K562 (cell line): Measurements from ENCODE around the gene HNMT. TPM values are rescaled to one million over a fixed set of nuclear protein-coding genes. Genes with fewer than 3 reads are reported as not detected.

Source experiments
- ADNP ChIP-seq: fragments of 200-800 bp; sonication (Bioruptor generic); IDR thresholded peaks from 2 replicates; pipeline ENCODE4 v1.6.1; 2016; ENCODE audit warnings: missing genetic modification characterization, missing compliant biosample characterization
- ATF1 ChIP-seq, 2 experiments: fragments of 450-650 bp in 1 of 2; IDR thresholded peaks; 2 replicates each; pipeline ENCODE4 v1.6.1; 2016; ENCODE audit warnings: missing compliant biosample characterization in 1 of 2, missing genetic modification characterization in 1 of 2
- BRF2 ChIP-seq: IDR thresholded peaks from 3 replicates; pipeline ENCODE4 v1.6.1; 2011; ENCODE audit warnings: borderline replicate concordance, mild to moderate bottlenecking; ENCODE audit not compliant: insufficient read length, insufficient read depth
- CEBPB ChIP-seq: fragments of 450-650 bp; IDR thresholded peaks from 2 replicates; pipeline ENCODE4 v1.6.1; 2016; ENCODE audit warnings: missing genetic modification characterization, missing compliant biosample characterization
- CREB1 ChIP-seq, 2 experiments: sonication (generic) in 1 of 2; formaldehyde crosslinking in 1 of 2; IDR thresholded peaks; 2 replicates each; pipeline versions ENCODE4 v1.6.1 to v1.8.0; 2012 to 2022; ENCODE audit warnings: inconsistent platforms in 1 of 2, mild to moderate bottlenecking in 1 of 2, missing genetic modification reagents in 1 of 2, moderate library complexity in 1 of 2
- EP400 ChIP-seq: fragments of 450-650 bp; IDR thresholded peaks from 2 replicates; pipeline ENCODE4 v1.6.1; 2017; ENCODE audit warnings: antibody characterized with exemption, mild to moderate bottlenecking, moderate library complexity
- HMG20B ChIP-seq: fragments of 250-450 bp; sonication (Bioruptor Pico); IDR thresholded peaks from 2 replicates; pipeline ENCODE4 v1.5.0; 2021; ENCODE audit warnings: mild to moderate bottlenecking
- HMGN3 ChIP-seq: IDR thresholded peaks from 2 replicates; pipeline ENCODE4 v1.6.1; 2011; ENCODE audit warnings: borderline replicate concordance, low read depth, mild to moderate bottlenecking, mixed read lengths, low read length; ENCODE audit not compliant: insufficient read length; ENCODE audit errors: extremely low read depth
- MCM7 ChIP-seq, 2 experiments: fragments of 450-650 bp; IDR thresholded peaks; 2 replicates each; pipeline ENCODE4 v1.6.1; 2016 to 2018
- POLR2H ChIP-seq: IDR thresholded peaks from 2 replicates; pipeline ENCODE4 v1.6.1; 2016; ENCODE audit warnings: missing genetic modification characterization, low read depth, mild to moderate bottlenecking, control low read depth, missing compliant biosample characterization, moderate library complexity
- SAP30 ChIP-seq: fragments of 200-600 bp; sonication (generic); IDR thresholded peaks from 2 replicates; pipeline ENCODE4 v1.6.1; 2012; ENCODE audit warnings: borderline replicate concordance, low read depth, mild to moderate bottlenecking, moderate library complexity, low read length, control low read depth, inconsistent platforms; ENCODE audit not compliant: insufficient read depth, poor library complexity, severe bottlenecking
- TCF7 ChIP-seq: sonication (generic); IDR thresholded peaks from 2 replicates; pipeline ENCODE4 v1.6.1; 2016; ENCODE audit warnings: antibody characterized with exemption, borderline replicate concordance
- TEAD1 ChIP-seq, 2 experiments: fragments of 450-650 bp in 1 of 2; sonication (generic) in 1 of 2; formaldehyde crosslinking; IDR thresholded peaks; 2 replicates each; pipeline versions ENCODE4 v1.4.0 to v1.8.0; 2020 to 2022; ENCODE audit warnings: mild to moderate bottlenecking in 2 of 2, missing genetic modification reagents in 1 of 2
- TFAM ChIP-seq: fragments of 250-450 bp; sonication (Bioruptor Pico); conservative IDR thresholded peaks from 2 replicates; pipeline ENCODE4 v1.5.0; 2021; ENCODE audit warnings: mild to moderate bottlenecking, moderate library complexity
- TGIF2 ChIP-seq: sonication (generic); formaldehyde crosslinking; IDR thresholded peaks from 2 replicates; pipeline ENCODE4 v1.8.1; 2022; ENCODE audit warnings: mild to moderate bottlenecking, missing genetic modification reagents, moderate library complexity
- U2AF2 ChIP-seq: fragments of 200-400 bp; formaldehyde crosslinking; optimal IDR thresholded peaks from 2 replicates; pipeline ENCODE3; 2017; ENCODE audit warnings: low read depth, mild to moderate bottlenecking, low read length
- ZBTB17 ChIP-seq: fragments of 450-650 bp; formaldehyde crosslinking; IDR thresholded peaks from 2 replicates; pipeline ENCODE4 v1.4.0; 2020; ENCODE audit warnings: mild to moderate bottlenecking
- ZKSCAN3 ChIP-seq: fragments of 250-450 bp; sonication (Bioruptor Pico); IDR thresholded peaks from 2 replicates; pipeline ENCODE4 v1.4.0; 2020
- ZNF124 ChIP-seq: sonication (generic); formaldehyde crosslinking; IDR thresholded peaks from 2 replicates; pipeline ENCODE4 v1.8.1; 2022; ENCODE audit warnings: missing genetic modification reagents
- ZNF143 ChIP-seq: sonication (generic); formaldehyde crosslinking; IDR thresholded peaks from 2 replicates; pipeline ENCODE4 v1.9.0; 2022; ENCODE audit warnings: mild to moderate bottlenecking, missing genetic modification reagents
- ZNF23 ChIP-seq: fragments of 250-450 bp; sonication (Bioruptor Pico); IDR thresholded peaks from 2 replicates; pipeline ENCODE4 v1.4.0; 2020; ENCODE audit warnings: mild to moderate bottlenecking
- ZNF507 ChIP-seq: conservative IDR thresholded peaks from 2 replicates; pipeline ENCODE4 v1.6.1; 2017; ENCODE audit warnings: missing genetic modification characterization, missing compliant biosample characterization
- ZNF780A ChIP-seq: fragments of 250-450 bp; sonication (Bioruptor Pico); IDR thresholded peaks from 2 replicates; pipeline ENCODE4 v1.5.0; 2021; ENCODE audit warnings: mild to moderate bottlenecking
- polyA plus RNA-seq, 8 experiments: library from polyadenylated mRNA; depleted of rRNA in 4 of 8; stranded (reverse) in 5 of 8; unstranded in 3 of 8; fragments of >200 nt; fragmentation: Nextera tagmentation in 2 of 8; fragmentation: Illumina TruSeq in 1 of 8; extraction: Ambion mirVana in 2 of 8; extraction: Trizol in 1 of 8; gene quantifications; 2 replicates each; pipeline versions ENCODE4 v1.2.1 to v1.2.3, GENCODE V29; 2011 to 2014; ENCODE audit warnings: inconsistent platforms in 1 of 8, missing spikeins in 1 of 8
- total RNA-seq, 7 experiments: library from RNA; depleted of rRNA in 6 of 7; stranded (reverse); fragments of >200 nt in 6 of 7; fragmentation: Illumina TruSeq in 2 of 7; extraction: Trizol in 2 of 7; gene quantifications; 2 replicates each; pipeline versions ENCODE4 v1.2.1 to v1.2.3, GENCODE V29; 2011 to 2021; ENCODE audit warnings: low replicate concordance in 1 of 7
- TF ChIP-seq, protein P1 (sequence below): sonication (generic); formaldehyde crosslinking; IDR thresholded peaks from 2 replicates; pipeline ENCODE4 v1.8.0; 2022; ENCODE audit warnings: mild to moderate bottlenecking, missing genetic modification reagents

HNMT gene
- total and polyA plus RNA-seq, 9 of the 15 experiments (the other 6 are each of a cell fraction or from before 2014, with no cell fraction given): 3.1 to 10.9 (median 5.3) TPM

DNA sequence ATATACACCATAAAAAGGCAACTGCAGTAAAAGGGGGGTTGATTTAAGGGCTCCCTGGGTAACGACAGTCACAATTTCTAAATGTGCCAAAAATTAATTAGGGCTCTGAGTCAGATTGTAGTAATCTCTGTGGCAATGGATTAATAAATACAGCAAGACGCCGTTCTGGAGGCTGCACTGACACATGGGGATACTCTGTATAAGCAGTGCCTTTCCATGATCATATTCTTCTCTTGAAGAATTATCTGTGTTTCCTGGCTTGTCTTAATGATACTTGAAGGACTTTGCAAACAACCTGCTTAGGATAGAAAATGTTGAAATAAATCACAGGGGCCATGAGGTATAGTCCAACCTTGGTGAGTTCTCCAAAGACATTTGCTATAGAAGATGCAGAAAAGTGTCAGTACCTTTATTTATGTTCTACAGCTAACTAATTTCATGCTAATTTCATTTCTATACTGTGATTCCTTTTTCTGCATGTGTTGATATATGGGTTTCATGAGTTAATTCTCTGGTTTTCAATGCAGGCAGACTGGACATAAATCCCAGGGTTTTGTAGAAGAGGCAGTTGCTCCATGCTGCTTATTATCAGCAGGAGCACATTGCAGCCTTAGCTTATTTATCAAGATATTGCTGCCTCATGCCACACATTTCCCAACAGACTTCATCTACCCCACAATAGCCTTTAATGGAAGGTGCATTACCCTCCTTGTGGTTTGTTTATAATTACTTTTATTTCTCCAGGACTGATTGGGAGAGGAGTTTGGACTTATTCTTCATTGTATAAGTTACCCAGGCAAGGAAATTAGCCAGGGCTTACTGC lies 54.8 kb downstream of the HNMT start (continued):
- TF ChIP-seq ZNF23 (CRISPR knock-in tag) (no peak), TCF7 (no peak), HMG20B (CRISPR knock-in tag) (no peak), EP400 (no peak), SAP30 (no peak), HMGN3 (peak; percentile 29), TGIF2 (no peak), U2AF2 (no peak), BRF2 (no peak), ATF1 (CRISPR knock-in tag; IDR thresholded peaks at IDR 0.05) (no peak), ATF1 (tag; IDR thresholded peaks at IDR 0.05) (no peak), ZBTB17 (CRISPR knock-in tag) (no peak), ZKSCAN3 (CRISPR knock-in tag) (no peak), POLR2H (no peak), ZNF780A (CRISPR knock-in tag) (no peak), ZNF143 (CRISPR knock-in tag) (no peak), ZNF124 (no peak), MCM7 (IDR thresholded peaks at IDR 0.05) (no peak), TEAD1 (CRISPR knock-in tag; IDR thresholded peaks at IDR 0.05) (peak in 1 of 2 experiments; percentile 56; a peak in 1 of 4 replicates), ZNF507 (tag) (no peak), ADNP (0 out of 2 replicates have a peak, but pooled peaks have one; percentile 19), TFAM (CRISPR knock-in tag) (no peak), CEBPB (tag) (peak; percentile 95), CREB1 (IDR thresholded peaks at IDR 0.05) (no peak), CREB1 (CRISPR knock-in tag; IDR thresholded peaks at IDR 0.05) (no peak)
- TF ChIP-seq, protein P1, sequence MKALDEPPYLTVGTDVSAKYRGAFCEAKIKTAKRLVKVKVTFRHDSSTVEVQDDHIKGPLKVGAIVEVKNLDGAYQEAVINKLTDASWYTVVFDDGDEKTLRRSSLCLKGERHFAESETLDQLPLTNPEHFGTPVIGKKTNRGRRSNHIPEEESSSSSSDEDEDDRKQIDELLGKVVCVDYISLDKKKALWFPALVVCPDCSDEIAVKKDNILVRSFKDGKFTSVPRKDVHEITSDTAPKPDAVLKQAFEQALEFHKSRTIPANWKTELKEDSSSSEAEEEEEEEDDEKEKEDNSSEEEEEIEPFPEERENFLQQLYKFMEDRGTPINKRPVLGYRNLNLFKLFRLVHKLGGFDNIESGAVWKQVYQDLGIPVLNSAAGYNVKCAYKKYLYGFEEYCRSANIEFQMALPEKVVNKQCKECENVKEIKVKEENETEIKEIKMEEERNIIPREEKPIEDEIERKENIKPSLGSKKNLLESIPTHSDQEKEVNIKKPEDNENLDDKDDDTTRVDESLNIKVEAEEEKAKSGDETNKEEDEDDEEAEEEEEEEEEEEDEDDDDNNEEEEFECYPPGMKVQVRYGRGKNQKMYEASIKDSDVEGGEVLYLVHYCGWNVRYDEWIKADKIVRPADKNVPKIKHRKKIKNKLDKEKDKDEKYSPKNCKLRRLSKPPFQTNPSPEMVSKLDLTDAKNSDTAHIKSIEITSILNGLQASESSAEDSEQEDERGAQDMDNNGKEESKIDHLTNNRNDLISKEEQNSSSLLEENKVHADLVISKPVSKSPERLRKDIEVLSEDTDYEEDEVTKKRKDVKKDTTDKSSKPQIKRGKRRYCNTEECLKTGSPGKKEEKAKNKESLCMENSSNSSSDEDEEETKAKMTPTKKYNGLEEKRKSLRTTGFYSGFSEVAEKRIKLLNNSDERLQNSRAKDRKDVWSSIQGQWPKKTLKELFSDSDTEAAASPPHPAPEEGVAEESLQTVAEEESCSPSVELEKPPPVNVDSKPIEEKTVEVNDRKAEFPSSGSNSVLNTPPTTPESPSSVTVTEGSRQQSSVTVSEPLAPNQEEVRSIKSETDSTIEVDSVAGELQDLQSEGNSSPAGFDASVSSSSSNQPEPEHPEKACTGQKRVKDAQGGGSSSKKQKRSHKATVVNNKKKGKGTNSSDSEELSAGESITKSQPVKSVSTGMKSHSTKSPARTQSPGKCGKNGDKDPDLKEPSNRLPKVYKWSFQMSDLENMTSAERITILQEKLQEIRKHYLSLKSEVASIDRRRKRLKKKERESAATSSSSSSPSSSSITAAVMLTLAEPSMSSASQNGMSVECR: no peak
